ENCODE data around the gene PARP12.

- TF ChIP-seq ZNF609 (CRISPR knock-in tag; IDR thresholded peaks at IDR 0.05; ENCODE audit: borderline replicate concordance) (no peak), IRF2 (CRISPR knock-in tag; IDR thresholded peaks at IDR 0.05) (no peak), ZBTB33 (CRISPR knock-in tag; IDR thresholded peaks at IDR 0.05) (no peak), ZNF217 (CRISPR knock-in tag; IDR thresholded peaks at IDR 0.05) (no peak), EZH2 (IDR thresholded peaks at IDR 0.05; ENCODE audit: borderline replicate concordance, low read depth, low read length) (no peak), ETV5 (CRISPR knock-in tag; IDR thresholded peaks at IDR 0.05; ENCODE audit: low read depth) (no peak), TFAP4 (CRISPR knock-in tag; IDR thresholded peaks at IDR 0.05; ENCODE audit: borderline replicate concordance) (no peak), ZBTB34 (CRISPR knock-in tag; IDR thresholded peaks at IDR 0.05) (no peak), CTCF (IDR thresholded peaks at IDR 0.05 in 2 of 3, conservative IDR thresholded peaks at IDR 0.05 in 1 of 3; ENCODE audit: insufficient read depth in 2 of 3, low read depth in 1 of 3, low read length in 3 of 3) (no peak), HDAC1 (IDR thresholded peaks at IDR 0.05) (no peak)
These were observed 23.7 kb downstream of the PARP12 start for GRCh38 chr7:140039066-140039465.

Data from K562 (cell line).